HT-29 (cell line): ENCODE results near the gene IL1B. TPM values are rescaled to one million over a fixed set of nuclear protein-coding genes. Genes with fewer than 3 reads are reported as not detected.

Source experiments
- DNase-seq: peaks from one replicate; pipeline ENCODE4 v3.0.0-alpha.2; 2015; ENCODE audit warnings: low spot score
- total RNA-seq: library from RNA; depleted of rRNA; stranded (reverse); fragments of >200 nt; shearing (Covaris generic); gene quantifications from 2 replicates; pipeline ENCODE4 v1.2.3, GENCODE V29; 2014

Gene IL1B
- total RNA-seq, 1 experiment from 2014 or later = 0.20 TPM

DNA sequence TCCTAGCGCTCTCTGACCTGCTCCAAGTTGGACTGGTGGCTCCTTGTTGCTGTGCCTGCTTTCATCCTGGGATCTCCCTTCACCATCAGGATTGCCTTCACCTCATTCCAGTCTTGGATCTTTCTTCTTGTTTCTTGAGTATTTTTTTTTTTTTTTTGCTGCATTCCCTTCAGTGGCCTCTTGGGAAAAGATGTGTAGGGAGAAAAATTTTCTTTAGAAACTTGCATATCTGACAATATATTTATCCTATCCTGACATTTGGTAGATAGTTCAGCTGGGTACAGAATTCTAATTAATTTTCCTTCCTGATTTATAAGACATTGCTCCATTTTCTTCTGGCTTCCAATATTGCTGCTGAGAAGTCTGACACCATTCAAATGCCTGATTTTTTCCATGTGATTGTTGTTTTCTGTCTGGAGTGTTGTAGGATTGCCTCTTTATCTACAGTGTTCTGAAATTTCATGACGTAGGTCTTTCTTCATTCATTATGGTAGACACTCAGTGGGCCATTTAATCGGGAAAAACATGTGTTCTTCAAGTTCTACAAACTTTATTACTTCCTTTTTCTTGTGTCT is 29.3 kb downstream of the IL1B start:
- no peak for DNase-seq

DNA sequence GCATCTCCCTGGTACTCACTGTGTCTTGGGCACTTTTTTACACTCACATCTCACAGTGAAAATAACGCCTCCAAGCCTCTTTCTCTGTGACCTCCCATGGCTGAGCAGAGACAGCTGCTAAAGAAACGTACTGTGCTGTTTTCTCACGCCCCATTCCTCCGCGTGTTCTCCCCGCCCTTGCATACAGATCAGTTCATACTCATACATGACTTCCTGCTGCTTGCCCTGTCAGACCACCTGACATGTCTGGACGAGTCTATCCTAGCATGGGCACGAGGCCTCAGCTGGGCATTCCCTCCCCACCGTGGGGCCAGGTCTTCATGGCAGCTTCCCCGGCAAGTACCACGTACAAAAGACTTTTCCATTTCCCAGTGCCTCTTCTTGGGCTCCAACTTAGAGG is 31.0 kb downstream of the IL1B start:
- DNase-seq = no peak

DNA sequence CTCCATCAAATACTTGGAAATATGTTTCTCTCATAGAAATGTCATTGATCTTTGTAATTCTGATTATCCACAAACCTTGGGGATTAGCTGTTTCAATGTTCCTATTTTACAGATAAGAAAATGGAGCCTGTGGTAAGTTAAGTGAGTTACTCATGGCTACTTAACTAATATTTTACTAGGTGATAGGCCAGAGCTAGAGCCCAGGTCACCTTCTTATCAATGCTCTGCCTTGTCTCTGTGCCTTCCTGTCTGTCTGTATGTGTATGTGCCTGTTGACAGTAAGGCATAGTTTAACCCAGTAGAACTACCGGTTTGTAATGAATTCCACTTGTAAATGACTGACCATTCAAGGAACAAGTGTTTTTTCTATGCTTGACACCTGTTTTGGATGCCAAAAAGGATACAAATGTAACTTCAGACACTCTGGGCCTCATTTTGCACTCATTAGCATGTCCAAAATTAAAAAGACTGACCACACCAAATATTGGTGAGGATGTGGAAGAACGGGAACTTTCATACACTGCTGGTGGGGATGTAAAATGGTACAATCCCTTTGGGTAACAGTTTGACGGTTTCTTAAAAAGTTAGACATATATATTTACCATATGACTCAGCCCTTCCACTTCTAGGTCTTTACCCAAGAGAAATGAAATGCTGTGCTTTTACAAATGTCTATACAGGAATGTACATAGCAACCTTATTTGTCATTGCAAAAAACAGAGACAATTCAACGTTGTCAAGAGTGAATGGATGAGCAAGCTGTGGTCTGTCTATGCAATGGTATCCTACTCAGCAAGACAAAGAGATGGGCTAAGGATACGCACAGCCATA is 32.7 kb downstream of the IL1B start:
- peak; percentile 49 for DNase-seq

DNA sequence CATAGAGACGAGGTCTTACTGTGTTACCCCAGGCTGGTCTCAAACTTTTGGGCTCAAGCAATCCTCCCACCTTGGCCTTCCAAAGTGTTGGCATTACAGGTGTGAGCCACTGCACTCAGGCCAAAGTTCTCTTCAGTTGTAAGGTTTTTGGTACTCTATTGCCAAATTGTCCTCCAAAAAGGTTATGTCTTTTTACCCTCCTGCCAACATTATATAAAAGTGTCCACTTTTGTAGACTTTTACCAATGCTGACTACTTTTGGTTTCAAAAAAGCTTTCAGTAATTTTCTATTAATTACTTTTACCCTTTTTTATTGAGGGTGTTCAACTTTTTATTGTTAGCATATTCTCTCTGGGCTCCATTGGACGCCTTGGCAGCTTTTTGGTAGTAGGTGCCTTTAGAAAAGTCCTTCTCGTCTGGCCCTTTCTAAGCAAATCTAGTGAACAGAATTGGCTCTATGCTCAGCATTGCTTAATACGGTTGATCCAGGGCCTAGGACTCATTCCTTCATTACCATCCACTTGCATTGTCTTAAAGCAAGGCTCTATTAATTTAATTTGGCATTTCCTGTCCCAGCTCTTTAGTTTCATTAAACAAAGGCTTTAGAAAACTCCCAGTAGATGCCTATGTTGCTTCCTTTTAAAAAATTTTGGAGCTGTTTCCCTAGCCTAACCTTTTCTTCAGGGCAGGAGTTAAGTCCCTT is 35.5 kb downstream of the IL1B start:
- no peak for DNase-seq

DNA sequence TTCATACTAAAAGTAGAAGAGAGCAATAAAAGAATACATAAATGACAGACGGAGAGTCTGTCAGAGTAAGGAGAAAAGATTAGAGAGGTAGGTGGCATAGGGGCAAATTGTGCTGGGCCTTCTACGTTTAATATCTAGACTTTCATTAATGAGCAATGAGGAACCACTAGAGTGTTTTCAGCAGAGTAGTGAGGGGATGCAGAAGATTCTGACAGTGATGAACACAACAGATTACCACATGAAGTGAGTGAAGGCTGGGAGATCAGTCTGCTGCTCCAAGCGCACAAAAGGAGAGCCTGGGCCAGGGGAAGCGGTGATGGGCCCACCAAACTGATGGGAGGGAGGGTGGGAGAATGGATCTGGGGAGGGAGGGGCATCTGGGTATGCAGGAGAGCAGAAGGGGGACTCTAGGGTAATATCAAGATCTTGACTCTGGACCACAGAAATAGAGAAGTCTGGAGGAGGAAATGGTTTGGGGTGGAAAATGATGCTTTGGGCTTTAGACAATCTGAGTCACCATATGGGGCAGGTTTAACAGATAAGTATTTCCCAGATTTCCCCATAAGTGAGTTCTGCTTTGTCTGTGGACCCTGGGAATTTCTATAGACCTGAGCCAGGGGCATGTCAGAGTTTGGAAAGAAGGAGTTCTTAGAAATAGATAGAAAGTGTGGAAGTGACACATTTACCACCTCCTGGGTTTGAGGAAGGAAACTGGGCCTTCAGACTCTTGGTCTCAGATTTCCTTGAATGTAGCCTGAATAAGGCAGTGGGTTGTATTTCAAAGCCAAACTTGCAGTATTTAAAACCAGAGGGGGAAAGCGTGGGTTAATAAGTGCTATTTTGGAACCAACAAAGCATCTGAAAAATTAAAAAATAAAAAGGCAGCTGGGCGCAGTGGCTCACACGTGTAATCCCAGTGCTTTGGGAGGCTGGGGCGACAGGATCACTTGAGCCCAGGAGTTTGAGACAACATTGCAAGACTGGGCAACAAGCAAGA is 37.3 kb downstream of the IL1B start:
- DNase-seq = no peak

DNA sequence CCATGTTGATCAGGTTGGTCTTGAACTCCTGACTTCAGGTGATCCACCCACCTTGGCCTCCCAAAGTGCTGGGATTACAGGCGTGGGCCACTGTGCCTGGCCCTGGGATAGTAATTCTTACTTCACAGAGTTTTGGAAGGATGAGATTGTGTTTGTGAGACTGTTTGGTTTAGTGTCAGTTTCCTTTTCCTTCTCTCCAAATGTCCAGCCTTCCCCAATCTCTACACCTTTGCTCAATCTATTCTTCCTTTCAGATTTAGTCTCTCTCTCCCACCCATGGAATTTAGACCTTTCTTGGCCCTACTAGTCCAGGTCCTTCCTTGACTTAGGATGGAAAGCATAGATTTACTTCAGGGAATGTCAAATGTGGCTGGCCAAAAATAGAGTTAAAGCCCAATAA is 40.1 kb downstream of the IL1B start:
- DNase-seq = no peak

DNA sequence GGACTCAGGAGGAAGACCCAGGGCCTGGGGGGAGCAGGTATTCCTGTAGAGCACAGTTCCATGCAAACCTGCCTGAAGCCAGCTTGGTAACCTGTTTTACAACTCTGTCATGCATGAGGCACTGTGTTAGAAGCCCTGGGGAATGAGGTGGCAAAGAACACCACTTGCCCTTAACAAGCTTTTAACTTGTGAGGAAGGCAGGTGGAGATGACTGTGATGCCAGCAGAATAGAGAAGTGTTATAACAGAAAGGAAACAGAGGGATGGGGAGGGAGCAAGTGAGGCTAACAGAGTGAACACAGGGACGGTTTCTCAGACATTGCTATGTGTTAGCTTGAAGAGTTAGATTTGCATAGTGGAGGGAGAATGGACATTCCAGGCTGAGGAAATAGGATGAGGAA is 40.8 kb downstream of the IL1B start:
- peak; percentile 42 for DNase-seq

DNA sequence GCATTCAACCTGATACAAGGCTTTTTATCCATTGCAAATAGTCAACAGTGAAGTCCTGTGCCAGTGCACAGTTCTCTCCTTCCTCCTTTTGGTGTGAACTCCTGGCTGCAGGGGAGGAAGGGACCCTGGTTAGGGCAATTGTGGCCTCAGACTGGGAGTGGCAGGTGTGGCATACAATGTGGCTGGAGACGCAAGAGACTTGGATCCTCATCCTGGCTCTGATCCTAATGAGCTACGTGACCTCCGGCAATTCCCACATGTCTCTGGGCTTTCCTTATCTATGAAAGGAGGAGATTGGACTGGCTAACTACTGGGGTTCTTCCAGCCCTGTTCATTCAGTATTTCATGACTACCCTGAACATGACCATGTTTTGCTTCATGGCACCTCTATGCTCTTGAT is 41.7 kb downstream of the IL1B start:
- DNase-seq = no peak

DNA sequence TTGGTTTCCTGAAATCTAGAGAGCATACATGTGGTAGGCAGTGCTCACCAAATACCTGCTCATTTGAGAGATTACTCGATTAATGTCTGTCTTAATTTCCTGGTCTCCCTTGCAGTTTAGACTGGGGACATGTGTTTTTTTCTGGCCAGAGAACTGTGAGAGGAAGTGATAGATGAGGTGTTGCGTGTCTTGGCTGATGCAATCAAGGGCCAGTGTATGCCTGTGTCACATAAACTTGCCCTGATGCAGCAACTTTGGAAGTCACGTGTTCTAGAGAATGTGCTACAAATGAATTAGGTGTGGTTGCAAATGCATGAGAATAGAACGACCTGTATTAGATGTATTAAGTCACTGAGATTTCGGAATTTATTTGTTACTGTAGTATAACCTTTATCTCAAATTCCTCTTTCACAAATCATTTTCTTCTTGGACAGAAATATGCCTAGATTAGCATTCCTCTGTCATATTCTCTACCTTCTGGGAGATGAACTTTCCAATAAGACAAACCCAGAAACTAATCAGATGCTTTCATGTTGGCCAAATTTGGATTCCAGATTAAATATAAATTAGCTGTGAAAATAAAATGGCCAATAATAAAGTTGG is 42.3 kb downstream of the IL1B start:
- peak; percentile 49 for DNase-seq

DNA sequence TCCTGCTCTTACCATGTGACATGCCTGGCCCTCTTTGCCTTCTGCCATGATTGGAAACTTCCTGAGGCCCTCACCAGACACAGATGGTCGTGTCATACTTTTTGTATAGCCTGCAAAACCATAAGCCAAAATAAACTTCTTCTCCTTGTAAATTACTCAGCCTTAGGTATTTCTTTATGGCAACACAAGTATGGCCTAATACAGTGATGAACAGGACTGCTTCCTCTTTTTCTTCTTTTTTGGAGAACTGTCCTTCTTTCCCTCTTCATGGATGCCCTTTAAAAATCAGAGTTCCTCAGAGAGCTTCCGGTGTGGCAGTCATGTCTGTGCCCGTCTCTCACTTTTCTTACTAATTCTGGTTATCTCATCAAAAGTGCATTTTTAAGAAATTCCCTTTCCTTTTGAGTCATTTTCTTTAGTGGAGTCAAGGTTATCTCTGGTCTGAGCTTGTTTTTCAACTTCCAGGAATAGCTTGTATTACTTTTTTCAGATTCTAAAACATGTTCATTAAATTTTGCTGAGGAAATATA is 43.1 kb downstream of the IL1B start:
- DNase-seq = no peak

DNA sequence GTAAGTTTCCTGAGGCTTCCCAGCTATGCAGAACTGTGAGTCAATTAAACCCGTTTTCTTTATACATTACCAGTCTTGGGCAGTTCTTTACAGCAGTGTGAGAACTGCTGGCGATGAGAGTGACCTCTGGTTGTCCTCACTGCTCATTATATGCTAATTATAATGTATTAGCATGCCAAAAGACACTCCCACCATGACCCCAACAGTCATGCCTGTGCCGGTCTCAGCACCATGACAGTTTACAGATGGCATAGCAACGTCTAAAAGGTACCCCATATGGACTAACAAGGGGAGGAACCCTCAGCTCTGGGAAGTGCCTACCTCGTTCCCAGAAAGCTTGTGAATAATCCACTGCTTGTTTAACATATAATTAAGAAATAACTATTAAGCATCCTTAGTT is 44.2 kb downstream of the IL1B start:
- no peak for DNase-seq

DNA sequence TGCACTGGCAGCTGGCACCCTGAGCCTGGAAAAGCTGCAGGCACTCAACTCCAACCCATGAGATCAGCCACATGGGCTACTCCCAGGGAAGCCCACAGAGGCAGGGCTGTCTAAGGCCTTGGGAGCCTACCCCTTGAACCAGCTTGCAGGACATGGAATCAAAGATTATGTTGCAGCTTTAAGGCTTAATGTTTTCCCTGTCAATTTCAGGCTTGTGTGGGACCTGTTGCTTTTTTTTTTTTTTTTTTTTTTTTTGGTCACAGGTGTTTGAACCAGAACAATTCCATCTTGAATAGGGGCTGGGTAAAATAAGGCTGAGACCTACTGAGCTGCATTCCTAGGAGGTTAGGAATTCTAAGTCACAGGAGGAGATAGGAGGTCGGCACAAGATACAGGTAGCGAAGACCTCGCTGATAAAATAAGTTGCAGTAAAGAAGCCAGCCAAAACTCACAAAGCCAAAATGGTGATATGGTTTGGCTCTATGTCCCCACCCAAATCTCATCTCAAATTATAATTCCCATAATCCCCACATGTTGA is 44.8 kb downstream of the IL1B start:
- DNase-seq = no peak

DNA sequence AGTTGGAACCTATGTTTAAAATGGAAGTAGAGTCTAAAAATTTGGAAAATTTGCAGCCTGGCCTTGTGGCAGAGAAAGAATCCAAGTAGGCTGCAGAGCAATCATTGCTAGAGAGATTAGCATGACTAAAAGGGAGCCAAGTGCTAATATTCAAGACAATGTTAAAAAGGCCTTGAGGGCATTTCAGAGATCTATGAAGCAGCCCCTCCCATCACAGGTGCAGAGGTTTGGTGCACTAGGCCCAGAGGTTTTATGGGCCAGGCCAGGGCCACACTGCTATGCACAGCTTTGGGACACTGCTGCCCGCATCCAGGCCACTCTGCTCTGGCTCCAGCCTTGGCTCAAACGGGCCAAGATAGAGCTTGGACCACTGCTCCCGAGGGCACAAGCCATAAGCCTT is 45.6 kb downstream of the IL1B start:
- no peak for DNase-seq

DNA sequence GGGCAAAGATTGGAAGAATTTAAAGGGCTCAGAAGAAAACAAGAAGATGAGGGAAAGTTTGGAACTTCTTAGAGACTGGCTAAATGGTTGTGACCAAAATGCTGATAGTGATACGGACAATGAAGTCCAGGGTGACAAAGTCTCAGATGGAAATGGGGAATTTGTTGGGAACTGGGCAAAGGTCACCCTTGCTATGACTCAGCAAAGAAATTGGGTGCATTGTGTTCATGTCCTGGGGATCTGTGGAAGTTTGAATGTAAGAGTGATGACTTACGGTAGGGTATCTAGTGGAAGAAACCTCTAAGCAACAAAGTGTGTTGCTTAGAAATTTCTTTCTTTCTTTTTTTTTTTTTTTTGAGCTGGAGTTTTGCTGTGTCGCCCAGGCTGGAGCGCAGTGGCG is 46.3 kb downstream of the IL1B start:
- no peak for DNase-seq

DNA sequence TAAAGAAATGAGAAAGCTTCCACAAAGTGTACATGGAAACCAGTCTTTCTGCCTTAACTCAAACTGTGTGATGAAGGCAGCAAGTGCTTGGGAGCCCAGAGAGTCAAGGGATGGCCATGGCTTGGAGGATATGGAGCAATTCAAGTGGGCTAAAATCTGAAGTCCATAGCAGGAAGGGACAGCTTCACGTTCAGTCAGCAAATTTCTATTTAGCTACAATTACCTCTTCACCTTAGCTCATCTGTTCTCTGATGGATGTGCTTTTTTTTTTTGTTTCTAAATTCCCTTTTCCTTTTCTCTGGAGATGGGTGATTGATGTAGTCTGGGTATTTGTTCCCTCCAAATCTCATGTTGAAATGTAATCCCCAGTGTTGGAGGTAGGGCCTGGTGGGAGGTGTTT is 47.4 kb downstream of the IL1B start:
- no peak for DNase-seq

DNA sequence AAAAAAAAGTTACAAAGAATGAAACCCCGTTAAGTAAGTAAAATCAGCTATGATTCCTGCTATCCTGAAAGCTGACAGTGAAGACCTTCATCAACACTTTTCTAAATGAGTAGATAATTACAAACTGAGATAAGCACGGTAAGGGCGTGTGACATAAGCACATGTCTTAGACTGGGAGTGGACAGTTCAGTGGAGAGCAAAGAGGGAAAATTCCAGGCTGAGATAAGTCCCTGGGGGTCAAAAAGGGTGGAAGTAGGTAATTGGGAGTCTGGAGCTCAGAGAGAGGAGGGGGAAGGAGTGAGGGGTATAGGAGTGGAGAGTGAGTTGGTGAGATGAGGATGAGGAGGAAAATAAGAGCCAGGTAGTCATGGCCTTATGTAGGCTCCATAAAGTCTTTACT is 47.9 kb downstream of the IL1B start:
- DNase-seq = no peak

DNA sequence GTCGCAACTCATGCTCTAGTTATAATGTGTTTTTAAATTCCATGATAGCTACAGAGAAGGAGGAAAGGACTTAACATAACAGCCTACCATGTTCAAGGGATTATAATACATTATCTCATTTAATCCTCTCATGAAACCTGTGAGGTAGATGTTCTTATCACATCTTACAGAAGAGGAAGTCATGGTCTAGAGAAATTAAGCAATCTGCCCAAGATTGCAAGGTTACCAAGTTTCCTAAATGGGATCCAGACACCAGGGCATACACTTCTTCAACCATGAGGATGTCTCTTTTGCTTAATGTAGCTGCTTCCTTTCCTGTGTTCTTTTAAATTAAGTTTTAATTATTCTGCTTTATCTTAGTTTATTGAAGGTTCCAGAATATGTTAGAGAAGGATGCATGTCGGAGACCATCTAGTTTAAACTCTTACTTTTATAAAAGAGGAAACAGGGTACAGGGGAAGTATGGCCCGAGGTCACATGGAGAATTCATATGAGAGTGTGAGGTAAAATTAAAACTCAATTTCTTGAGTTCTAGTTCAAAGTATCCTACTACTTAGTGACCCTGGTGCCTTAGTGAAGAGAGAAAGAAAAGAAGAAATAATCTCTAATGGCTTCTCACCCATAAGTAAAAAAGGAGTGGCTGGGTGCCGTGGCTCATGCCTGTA is 48.7 kb downstream of the IL1B start:
- no peak for DNase-seq

DNA sequence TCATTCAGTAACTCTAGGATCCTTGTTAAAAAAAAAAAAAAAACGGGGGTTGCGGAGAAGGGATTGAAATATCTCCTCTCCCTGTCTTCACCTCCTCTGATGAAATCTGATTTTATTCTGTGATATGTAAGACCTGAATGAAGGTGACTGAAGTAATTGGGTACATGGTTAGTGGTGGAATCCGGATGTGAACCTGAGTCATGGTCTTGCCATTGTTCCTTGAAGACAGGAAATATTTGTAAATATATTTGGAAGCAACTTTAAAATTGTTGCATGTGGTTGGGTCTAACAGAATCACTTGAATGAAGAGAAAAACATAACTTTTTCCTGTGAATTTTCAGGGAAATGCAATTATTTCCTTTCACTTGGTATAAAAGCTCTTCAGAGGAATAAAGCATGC is 49.3 kb downstream of the IL1B start:
- no peak for DNase-seq

DNA sequence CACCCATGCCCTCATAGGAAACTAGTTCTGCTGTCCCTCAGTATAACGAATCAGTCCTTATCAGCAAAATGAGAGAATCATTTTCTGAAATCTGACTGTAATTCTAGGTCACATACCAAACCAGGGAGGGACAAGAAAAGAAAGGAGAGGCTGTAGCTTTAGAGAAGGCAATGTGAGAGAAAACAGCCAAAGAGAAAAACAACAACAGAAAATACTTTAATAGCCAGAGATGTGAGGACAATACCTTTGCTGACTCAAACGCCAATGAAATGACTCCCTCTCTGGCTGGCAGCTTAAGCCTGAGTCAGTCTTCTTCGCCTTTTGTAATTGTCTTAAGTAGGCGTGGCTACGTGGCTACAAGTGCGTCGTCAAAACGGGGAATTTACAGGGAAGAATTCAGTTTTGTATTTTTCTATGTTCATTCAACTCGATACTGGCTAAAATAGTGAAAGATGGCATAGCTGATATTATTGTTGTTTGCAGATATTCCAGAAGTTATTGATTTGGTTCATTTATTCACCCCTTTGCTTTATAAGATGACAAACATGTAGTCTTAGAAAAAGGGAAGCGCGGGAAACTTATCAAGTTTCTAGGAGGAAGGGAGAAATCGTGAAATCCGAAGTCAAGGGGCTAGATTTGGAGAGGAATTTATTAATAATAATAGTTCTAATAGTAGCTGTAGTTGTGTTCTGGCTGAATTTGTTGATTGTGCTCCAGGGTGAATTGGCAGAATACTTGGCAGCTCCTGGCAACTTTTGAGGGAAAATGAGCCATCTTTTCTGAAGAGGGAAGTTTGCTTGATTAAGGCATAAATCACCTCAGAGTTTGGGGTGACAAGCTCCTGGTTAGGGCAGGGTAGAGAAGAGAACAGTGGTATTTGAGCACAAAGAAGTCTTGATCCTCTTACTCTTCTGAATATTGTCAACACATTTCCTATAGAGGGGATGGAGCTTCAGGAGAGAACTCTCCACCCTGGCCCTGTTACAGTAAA is 52.1 kb downstream of the IL1B start, which contains the start of gene IL1A:
TSS of gene IL1A (minus strand) at position 295 of the 991 bp plus-strand sequence. CDS start 723 bp downstream, outside the sequence.
- peak; percentile 26 for DNase-seq
